ENCODE data around the gene EPB42. TPM values are rescaled to one million over a fixed set of nuclear protein-coding genes. Genes with fewer than 3 reads are reported as not detected.

EPB42 gene
- total RNA-seq, 2 donors from 2014 or later = not detected

DNA sequence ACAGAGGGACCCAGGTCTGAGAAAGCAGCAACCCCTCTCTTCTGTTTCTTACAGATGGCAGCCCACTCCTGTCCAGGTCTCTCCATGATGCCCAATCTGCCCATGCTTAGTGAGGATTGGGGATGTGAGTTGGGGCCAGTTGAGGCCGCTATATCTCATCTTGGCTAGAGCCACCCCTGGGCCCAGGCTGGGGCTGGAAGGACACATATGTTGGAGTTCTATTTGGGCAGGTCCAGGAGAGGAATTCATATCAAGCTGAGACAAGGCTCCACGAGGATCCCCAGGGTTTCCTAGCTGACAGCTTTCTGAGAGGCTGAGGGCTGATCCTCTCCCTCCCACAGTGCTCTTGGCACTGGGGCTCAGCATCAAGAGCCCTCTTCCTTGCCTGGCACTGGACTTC lies 34.6 kb upstream of the EPB42 start:
- no peak overlapping the region for H3K27ac Mint-ChIP-seq
- no peaks in the 10 kb centered on the region for H3K9me3 Mint-ChIP-seq
- Histone ChIP-seq H3K9me3 (ENCODE audit: control insufficient read depth, low read length) (no peaks in the 10 kb centered on the region), H3K27ac (ENCODE audit: low read depth, low read length) (no peak overlapping the region), H3K4me1 (ENCODE audit: control insufficient read depth, insufficient read depth, low read length) (no peaks in the 10 kb centered on the region), H3K9ac (ENCODE audit: extremely low read depth, low read length, poor library complexity, severe bottlenecking) (no peak overlapping the region), H3K36me3 (ENCODE audit: control insufficient read depth, insufficient read depth, low read length) (no peaks in the 10 kb centered on the region), H3K4me3 (ENCODE audit: low read length) (no peak overlapping the region), H3K27me3 (ENCODE audit: control insufficient read depth, insufficient read depth, low read length, poor library complexity, severe bottlenecking) (no peaks in the 10 kb centered on the region)
- 82 to 100% methylated on average over 1 to 2 of the region's 2 CpGs for WGBS, 2 experiments (ENCODE audit: insufficient coverage in 1 of 2, insufficient read length in 1 of 2)
- no peaks in the 10 kb centered on the region for H3K4me1 Mint-ChIP-seq
- peak; percentile 13 for DNase-seq
- peaks cover 5% of the 10 kb centered on the region for H3K27me3 Mint-ChIP-seq (ENCODE audit: insufficient read depth)
- no peak overlapping the region for H3K4me3 Mint-ChIP-seq
- no peaks in the 10 kb centered on the region for H3K36me3 Mint-ChIP-seq (ENCODE audit: low read depth)
- TF ChIP-seq, protein P1, sequence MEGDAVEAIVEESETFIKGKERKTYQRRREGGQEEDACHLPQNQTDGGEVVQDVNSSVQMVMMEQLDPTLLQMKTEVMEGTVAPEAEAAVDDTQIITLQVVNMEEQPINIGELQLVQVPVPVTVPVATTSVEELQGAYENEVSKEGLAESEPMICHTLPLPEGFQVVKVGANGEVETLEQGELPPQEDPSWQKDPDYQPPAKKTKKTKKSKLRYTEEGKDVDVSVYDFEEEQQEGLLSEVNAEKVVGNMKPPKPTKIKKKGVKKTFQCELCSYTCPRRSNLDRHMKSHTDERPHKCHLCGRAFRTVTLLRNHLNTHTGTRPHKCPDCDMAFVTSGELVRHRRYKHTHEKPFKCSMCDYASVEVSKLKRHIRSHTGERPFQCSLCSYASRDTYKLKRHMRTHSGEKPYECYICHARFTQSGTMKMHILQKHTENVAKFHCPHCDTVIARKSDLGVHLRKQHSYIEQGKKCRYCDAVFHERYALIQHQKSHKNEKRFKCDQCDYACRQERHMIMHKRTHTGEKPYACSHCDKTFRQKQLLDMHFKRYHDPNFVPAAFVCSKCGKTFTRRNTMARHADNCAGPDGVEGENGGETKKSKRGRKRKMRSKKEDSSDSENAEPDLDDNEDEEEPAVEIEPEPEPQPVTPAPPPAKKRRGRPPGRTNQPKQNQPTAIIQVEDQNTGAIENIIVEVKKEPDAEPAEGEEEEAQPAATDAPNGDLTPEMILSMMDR (conservative IDR thresholded peaks at IDR 0.05) = no peak

DNA sequence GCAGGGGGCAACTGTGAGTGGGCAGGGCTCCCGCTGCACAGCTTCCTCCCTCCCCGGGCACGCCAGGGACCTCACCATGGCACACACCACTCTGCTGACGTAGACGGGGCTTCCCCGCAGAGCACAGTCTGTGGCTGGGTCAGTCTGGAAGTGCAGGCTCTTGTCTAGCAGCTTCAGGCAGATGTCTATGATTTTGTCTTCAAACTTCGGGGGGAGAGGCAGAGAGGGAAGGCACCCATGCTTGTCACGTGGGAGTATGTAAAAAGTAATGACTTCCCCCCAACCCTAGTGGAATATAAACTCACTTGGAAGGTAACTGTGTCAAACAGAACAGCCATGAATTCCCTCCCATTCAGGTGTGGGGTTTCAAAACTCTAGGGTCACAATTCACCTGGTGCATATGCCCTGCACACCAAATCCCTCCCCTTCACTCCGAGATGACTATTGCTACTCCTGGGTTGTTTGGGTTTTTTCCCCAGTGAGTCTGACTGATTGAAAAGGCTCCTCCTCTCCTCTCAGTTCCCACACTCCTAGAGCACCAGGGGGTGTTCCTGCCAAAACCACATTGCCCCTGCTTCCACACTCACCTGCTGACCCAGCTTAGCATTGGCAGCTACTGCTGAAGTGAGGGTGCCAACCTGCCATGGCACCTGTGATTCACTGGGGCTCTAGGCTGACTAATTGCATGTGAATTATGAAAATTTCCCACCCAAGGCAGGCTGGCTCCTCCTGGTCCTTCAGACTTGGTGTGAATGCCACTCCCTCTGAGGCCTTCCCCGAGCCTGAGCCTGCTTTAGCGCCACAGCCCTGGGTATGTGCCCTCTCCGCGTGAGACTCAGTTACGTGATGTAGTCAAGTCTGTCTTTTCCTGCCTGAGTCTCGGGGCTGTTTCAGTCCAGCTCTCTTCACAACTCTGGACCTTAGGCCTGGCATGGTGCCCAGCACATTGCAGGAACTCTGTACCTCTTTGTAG lies 32.9 kb upstream of the EPB42 start:
- H3K9ac ChIP-seq (ENCODE audit: extremely low read depth, low read length, poor library complexity, severe bottlenecking) = no peak overlapping the region
- no peaks in the 10 kb centered on the region for H3K27me3 ChIP-seq (ENCODE audit: control insufficient read depth, insufficient read depth, low read length, poor library complexity, severe bottlenecking)
- no peaks in the 10 kb centered on the region for H3K4me1 ChIP-seq (ENCODE audit: control insufficient read depth, insufficient read depth, low read length)
- TF ChIP-seq, protein P1 (conservative IDR thresholded peaks at IDR 0.05) = no peak
- H3K36me3 ChIP-seq (ENCODE audit: control insufficient read depth, insufficient read depth, low read length) = no peaks in the 10 kb centered on the region
- peak; percentile 29 for DNase-seq
- Mint-ChIP-seq H3K27me3 (ENCODE audit: insufficient read depth) (peaks cover 5% of the 10 kb centered on the region), H3K4me1 (no peaks in the 10 kb centered on the region), H3K4me3 (no peak overlapping the region), H3K9me3 (no peaks in the 10 kb centered on the region), H3K36me3 (ENCODE audit: low read depth) (no peaks in the 10 kb centered on the region), H3K27ac (no peak overlapping the region)
- H3K27ac ChIP-seq (ENCODE audit: low read depth, low read length) = no peak overlapping the region
- 85 to 90% methylated on average over 13 to 15 of the region's 15 CpGs for WGBS, 2 experiments (ENCODE audit: insufficient coverage in 1 of 2, insufficient read length in 1 of 2)
- no peak overlapping the region for H3K4me3 ChIP-seq (ENCODE audit: low read length)
- H3K9me3 ChIP-seq (ENCODE audit: control insufficient read depth, low read length) = no peaks in the 10 kb centered on the region

- Histone ChIP-seq H3K36me3 (ENCODE audit: control insufficient read depth, insufficient read depth, low read length) (no peaks in the 10 kb centered on the region), H3K9me3 (ENCODE audit: control insufficient read depth, low read length) (no peaks in the 10 kb centered on the region), H3K4me3 (ENCODE audit: low read length) (no peak overlapping the region), H3K27me3 (ENCODE audit: control insufficient read depth, insufficient read depth, low read length, poor library complexity, severe bottlenecking) (no peaks in the 10 kb centered on the region), H3K27ac (ENCODE audit: low read depth, low read length) (no peak overlapping the region), H3K9ac (ENCODE audit: extremely low read depth, low read length, poor library complexity, severe bottlenecking) (no peak overlapping the region), H3K4me1 (ENCODE audit: control insufficient read depth, insufficient read depth, low read length) (no peaks in the 10 kb centered on the region)
- WGBS, 2 experiments (ENCODE audit: insufficient coverage in 1 of 2, insufficient read length in 1 of 2) = 92 to 94% methylated on average over 4 of the region's 4 CpGs
- no peak overlapping the region for H3K27ac Mint-ChIP-seq
- DNase-seq = no peak
- no peak overlapping the region for H3K4me3 Mint-ChIP-seq
- H3K9me3 Mint-ChIP-seq = no peaks in the 10 kb centered on the region
- TF ChIP-seq, protein P1 (conservative IDR thresholded peaks at IDR 0.05) = no peak
- no peaks in the 10 kb centered on the region for H3K36me3 Mint-ChIP-seq (ENCODE audit: low read depth)
- peaks cover 5% of the 10 kb centered on the region for H3K27me3 Mint-ChIP-seq (ENCODE audit: insufficient read depth)
- no peaks in the 10 kb centered on the region for H3K4me1 Mint-ChIP-seq
Observed at GRCh38 chr15:43251871-43252250, 31.0 kb upstream of the EPB42 start.
